Glomerular visceral epithelial cell (primary cell): ENCODE results near the gene PLPPR1.

ENCODE experiments used
- DNase-seq: peaks from one replicate; pipeline ENCODE4 v3.0.0-alpha.2; 2016; ENCODE audit errors: extremely low spot score

The PLPPR1 gene

GRCh38 chr9:101047848-101048397 lies 19.4 kb downstream of the PLPPR1 start:
- no peak for DNase-seq

- DNase-seq = no peak
Measured at GRCh38 chr9:101050650-101051049, 22.1 kb downstream of the PLPPR1 start.

DNA sequence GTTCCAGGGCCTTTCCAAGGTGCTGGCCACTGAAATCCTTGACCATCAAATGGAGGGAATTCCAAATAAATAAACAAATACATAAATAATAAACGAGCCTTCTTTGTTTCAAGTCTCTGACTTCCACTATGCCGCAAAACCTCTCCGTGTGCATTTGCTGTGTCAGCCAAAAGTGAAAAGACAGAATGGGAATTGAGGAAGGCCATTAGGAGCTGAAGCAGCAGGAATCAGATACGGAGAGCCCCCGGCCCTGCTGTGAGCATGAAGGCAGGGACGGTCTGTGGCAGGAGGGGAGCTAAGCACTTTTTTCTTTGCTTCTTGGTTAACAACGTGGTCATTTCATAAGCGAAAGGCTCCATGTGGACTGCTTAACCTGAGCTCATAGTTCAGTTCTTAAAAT lies 26.1 kb downstream of the PLPPR1 start:
- no peak for DNase-seq

DNA sequence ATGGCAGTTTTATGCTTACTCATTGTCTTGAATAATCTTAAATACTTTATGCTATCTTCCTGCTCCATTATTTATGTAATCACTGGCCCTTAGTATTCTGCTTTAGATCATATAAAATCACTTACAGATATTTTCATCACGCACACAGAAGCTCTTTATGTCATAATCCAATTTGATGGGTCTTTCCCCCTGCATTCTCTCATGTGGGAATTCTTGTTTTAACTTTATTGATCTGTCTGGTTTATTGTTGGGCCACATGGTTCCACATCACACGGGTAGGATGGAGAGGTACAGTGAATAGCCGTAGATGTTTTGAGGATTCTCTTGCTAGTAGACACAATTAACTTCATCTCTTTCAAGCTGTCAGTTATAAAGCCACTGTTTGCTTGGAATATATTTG lies 27.0 kb downstream of the PLPPR1 start:
- no peak for DNase-seq

- DNase-seq = no peak
Measured at GRCh38 chr9:101062686-101063085, 34.2 kb downstream of the PLPPR1 start.

DNA sequence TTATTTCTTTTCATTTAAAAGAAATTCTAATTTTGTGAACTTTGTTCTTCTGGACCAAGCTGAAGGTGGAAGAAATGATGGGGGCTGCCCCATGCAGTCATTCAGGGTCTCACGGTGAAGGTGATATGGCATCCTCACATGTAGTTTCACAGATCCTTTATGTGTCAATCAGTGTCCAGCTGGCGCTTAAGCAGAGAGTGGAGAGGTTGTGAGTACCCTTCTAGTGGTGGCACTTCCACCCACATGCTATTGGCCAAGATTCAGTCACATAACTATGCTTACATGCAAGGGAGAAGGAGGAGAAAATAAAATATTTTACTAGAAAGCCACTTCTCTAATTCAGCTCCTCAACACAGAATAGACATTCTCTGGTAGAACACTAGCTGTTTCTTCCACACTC lies 34.7 kb downstream of the PLPPR1 start:
- DNase-seq = no peak

DNA sequence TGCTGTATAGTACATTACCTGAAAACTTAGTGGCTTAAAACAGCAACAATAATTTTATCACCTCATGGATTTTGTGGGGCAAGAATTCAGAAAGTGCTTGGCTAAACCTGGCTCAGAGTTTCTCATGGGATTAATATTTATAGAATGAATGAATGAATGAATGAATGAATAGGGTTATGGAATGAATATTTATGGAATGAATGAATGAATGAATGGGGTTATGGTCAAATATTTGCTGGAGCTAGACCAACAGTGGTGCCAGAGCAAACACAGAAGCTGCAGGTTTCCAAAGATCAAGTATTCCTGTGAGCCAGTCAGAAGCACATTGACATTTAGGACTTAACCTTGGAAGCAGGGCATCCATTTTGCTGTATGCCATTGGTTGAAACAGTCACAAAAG lies 35.7 kb downstream of the PLPPR1 start:
- no peak for DNase-seq

DNA sequence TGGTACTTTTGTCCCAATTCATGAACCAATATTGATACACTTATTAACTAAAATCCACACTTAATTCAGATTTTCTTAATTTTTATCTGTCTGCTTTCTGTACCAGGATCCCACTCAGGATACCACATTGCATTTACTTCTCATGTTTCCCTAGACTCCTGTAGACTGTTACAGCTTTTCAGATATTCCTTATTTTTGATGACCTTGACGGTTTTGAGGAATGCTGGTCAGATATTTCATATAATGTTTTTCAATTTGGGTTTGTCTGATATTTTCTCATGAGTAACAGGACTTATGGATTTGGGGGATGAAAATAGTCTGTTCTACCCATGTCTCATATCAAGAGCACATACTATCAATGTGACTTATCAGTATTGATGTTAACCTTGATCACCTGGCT lies 37.4 kb downstream of the PLPPR1 start:
- no peak for DNase-seq

- DNase-seq = no peak
Measured at GRCh38 chr9:101068696-101069095, 40.2 kb downstream of the PLPPR1 start.

DNA sequence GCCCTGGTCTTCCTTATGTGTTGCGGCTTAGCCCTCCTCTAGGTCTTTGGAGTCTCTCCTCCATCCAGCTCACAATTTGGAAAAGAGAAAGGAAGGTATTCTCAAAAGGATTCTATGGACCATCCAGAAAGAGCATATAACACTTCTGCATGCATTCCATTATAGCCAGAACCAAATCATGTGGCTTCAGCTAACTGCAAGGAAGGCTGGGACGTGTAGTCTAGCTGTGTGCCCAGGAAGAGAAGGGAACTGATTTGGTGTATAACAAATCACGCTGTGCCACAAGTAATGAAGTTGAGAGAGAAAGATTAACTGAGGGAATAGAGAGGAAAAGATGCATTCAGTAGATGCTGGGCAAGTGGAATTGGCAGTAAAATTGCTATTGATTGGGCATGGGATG lies 43.7 kb downstream of the PLPPR1 start:
- DNase-seq = no peak

DNA sequence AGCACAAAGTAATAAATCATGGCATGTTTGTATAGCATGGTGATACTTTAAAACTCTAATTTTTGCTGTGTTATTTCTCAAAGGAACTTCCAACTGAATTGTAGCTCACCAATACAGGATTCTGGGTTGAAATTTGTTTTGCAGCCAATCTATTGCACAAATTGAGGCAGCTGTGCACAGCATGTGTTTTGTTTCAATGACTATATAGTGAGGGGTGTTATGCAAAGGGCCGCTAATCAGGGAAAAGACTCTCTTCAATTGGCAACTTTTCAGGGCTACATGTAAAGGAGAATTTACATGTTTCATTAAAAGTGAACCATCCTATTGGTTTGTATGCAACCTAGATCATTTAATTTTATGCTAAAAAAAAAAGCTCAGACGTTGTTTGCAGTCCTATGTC lies 44.6 kb downstream of the PLPPR1 start:
- no peak for DNase-seq

DNA sequence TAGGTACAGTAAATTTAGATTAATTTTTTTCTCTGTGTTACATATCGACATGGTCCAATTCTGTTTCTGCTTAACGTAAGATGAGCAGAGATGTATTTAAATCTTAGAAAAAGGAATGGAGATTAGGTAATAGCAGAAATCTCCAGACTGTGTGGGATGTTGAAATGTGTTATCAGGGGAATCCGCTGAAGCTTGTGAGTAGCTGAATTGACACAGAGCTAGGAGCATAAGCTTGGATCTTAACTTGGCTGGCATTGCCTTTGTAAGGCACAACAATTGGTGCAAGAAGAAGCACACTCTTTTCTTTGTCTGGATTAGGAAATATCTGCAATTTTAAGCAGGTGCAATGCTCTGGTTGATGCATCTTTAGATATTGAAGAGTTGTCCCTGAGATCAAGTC lies 53.1 kb downstream of the PLPPR1 start:
- no peak for DNase-seq

GRCh38 chr9:101083448-101084202 lies 55.1 kb downstream of the PLPPR1 start:
- DNase-seq = no peak

DNA sequence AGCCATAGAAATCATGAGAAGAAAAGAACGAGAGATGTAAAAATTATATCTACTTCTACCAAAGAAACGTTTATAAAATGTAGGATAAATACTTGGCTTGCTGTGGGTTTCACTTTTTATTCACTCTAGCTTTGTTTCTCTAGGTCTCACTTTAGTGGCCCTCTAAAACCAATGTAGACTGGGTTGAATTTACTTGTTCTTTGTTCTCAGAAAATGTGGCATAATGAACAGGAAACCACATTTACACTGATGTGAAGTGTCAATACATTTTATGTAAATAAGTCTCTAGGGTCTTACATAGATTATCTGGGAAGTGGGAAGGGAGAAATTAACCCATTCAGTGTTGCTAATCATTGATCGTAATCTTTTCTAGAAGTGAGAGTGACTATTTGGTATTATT lies 58.9 kb downstream of the PLPPR1 start:
- DNase-seq = no peak

GRCh38 chr9:101092922-101093321 lies 64.4 kb downstream of the PLPPR1 start:
- DNase-seq = no peak

DNA sequence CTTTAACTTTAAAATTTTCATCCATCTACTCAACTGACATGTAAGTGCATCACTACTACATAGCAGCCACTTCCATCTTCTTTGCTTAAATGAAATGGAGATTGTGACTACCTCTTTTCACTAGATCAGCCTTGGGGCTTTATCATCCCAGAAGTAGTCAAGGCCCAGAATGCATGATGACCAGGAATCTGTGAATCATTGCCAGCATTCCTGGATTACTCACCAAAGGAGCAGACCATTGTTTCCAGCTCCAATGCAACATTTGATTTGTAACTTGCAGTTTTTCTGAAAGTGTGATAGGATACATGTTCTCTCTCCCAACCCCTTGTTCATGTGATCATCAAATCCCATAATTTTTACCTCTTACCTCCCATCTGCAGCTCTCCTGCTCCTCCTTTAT lies 65.1 kb downstream of the PLPPR1 start:
- DNase-seq = peak; percentile 23

GRCh38 chr9:101094686-101095085 lies 66.2 kb downstream of the PLPPR1 start:
- DNase-seq = no peak

GRCh38 chr9:101097210-101097609 lies 68.7 kb downstream of the PLPPR1 start:
- DNase-seq = no peak

DNA sequence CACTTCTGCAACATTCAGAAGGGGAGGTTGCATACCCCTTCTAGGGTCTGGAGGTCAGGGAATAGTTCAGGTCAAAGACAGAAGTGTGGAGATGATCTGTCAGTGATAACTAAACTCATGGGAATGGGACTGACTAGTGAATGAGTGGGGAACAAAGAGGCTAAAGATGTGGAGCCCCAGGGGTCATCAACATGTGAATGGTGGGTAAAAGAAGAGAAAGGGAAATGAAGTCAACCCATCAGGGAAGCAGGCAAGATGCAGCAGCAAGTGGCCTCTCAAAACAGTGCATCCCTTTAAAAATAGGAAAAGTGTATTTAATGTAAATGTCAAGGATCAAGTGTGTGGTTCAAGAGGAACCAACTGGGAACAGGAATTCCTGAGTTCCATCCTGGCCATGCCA lies 69.9 kb downstream of the PLPPR1 start:
- DNase-seq = no peak

DNA sequence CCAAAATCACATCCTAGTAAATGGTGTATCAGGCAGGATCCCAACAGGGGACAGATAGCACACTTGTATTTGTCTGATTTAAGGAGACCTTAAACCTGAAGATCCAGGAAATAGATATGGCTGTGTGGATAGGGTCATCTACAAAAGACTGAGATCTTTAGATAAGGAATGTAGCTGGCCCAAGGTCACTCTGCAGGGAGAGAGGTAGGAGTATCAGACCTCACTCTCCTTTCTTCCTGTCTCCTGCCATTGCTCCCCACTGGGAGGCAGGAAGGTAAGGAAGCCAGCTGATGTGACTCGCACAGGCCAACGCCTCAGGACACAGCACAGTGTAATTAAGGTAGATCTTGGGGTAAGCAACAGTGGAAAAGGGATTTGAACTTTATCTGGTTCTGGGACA lies 85.8 kb downstream of the PLPPR1 start:
- DNase-seq = no peak

GRCh38 chr9:101115102-101115501 lies 86.6 kb downstream of the PLPPR1 start:
- DNase-seq = no peak

DNA sequence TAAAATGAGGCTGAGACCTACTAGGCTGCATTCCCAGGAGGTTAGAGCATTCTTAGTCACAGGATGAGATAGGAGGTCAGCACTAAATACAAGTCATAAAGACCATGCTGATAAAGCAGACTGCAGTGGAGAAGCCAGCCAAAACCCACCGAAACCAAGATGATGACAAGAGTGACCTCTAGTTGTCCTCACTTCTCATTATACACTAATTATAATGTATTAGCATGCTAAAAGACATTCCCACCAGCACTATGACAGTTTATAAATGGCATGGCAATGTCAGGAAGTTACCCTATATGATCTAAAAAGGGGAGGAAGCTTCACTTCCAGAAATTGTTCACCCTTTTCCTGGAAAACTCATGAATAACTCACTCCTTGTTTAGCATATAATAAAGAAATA lies 88.6 kb downstream of the PLPPR1 start:
- DNase-seq = no peak

DNA sequence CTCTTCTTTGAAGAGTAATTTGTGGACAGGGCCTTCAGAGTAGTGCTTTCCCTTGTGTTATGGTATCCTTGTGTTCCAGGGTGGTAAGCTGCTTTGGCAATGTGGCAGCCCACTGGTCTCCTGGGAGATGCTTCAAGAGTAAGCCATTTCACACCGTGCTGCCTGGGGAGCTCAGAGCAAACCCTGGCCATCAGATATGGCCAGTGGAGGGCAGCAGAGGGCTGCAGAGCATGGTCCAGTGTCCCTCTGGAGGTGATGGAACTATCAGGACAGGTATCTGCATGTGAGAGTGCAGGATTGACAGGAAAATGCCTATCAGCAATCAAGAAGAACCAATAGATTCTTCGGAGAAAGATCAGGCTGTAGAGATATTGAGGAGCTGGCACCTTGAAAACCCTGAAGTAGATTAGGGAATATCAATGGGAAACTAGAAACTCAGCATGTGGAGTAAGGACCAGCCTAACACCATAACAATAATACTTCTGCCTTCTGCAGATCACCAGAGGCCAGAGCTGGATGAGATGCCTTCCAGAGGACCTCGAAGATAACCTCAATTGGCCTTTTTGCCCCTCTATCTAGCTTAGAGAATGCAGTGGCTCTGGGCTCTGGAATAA lies 90.8 kb downstream of the PLPPR1 start:
- peak; percentile 45 for DNase-seq
